GM19099 (cell line): Measurements from ENCODE around the gene ZC3H12A.

ENCODE experiments used
- POLR2A ChIP-seq: IDR thresholded peaks from 3 replicates; pipeline ENCODE4 v1.6.1; 2011; ENCODE audit warnings: low read depth; ENCODE audit not compliant: insufficient read length; ENCODE audit errors: extremely low read depth

The ZC3H12A gene

GRCh38 chr1:37446874-37447273, 27.5 kb upstream of the ZC3H12A start:
- TF ChIP-seq POLR2A = no peak

GRCh38 chr1:37448185-37448584, 26.2 kb upstream of the ZC3H12A start:
- TF ChIP-seq POLR2A = no peak

- no peak for TF ChIP-seq POLR2A
Measured at GRCh38 chr1:37448691-37449417, 25.5 kb upstream of the ZC3H12A start.

GRCh38 chr1:37449936-37450335, 24.4 kb upstream of the ZC3H12A start:
- no peak for TF ChIP-seq POLR2A

- no peak for TF ChIP-seq POLR2A
Measured at GRCh38 chr1:37452416-37452815, 22.0 kb upstream of the ZC3H12A start.

- TF ChIP-seq POLR2A = no peak
Measured at GRCh38 chr1:37453647-37454046, 20.7 kb upstream of the ZC3H12A start.

- no peak for TF ChIP-seq POLR2A
Measured at GRCh38 chr1:37455516-37455915, 18.9 kb upstream of the ZC3H12A start.

GRCh38 chr1:37456614-37457013, 17.8 kb upstream of the ZC3H12A start:
- no peak for TF ChIP-seq POLR2A

GRCh38 chr1:37458551-37458950, 15.8 kb upstream of the ZC3H12A start:
- no peak for TF ChIP-seq POLR2A

- no peak for TF ChIP-seq POLR2A
Measured at GRCh38 chr1:37461698-37462436, 12.5 kb upstream of the ZC3H12A start.

GRCh38 chr1:37464443-37464842, 9.9 kb upstream of the ZC3H12A start:
- no peak for TF ChIP-seq POLR2A

GRCh38 chr1:37465593-37466517, 8.5 kb upstream of the ZC3H12A start:
- no peak for TF ChIP-seq POLR2A

GRCh38 chr1:37468037-37468436, 6.3 kb upstream of the ZC3H12A start:
- no peak for TF ChIP-seq POLR2A

- no peak for TF ChIP-seq POLR2A
Measured at GRCh38 chr1:37469386-37469785, 5.0 kb upstream of the ZC3H12A start.
